ENCODE results near the gene GPR37L1. TPM values are rescaled to one million over a fixed set of nuclear protein-coding genes. Genes with fewer than 3 reads are reported as not detected.

The GPR37L1 gene, protein sequence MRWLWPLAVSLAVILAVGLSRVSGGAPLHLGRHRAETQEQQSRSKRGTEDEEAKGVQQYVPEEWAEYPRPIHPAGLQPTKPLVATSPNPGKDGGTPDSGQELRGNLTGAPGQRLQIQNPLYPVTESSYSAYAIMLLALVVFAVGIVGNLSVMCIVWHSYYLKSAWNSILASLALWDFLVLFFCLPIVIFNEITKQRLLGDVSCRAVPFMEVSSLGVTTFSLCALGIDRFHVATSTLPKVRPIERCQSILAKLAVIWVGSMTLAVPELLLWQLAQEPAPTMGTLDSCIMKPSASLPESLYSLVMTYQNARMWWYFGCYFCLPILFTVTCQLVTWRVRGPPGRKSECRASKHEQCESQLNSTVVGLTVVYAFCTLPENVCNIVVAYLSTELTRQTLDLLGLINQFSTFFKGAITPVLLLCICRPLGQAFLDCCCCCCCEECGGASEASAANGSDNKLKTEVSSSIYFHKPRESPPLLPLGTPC
- polyA plus RNA-seq, result under 1 TPM; 0.05 to 0.10 TPM

DNA sequence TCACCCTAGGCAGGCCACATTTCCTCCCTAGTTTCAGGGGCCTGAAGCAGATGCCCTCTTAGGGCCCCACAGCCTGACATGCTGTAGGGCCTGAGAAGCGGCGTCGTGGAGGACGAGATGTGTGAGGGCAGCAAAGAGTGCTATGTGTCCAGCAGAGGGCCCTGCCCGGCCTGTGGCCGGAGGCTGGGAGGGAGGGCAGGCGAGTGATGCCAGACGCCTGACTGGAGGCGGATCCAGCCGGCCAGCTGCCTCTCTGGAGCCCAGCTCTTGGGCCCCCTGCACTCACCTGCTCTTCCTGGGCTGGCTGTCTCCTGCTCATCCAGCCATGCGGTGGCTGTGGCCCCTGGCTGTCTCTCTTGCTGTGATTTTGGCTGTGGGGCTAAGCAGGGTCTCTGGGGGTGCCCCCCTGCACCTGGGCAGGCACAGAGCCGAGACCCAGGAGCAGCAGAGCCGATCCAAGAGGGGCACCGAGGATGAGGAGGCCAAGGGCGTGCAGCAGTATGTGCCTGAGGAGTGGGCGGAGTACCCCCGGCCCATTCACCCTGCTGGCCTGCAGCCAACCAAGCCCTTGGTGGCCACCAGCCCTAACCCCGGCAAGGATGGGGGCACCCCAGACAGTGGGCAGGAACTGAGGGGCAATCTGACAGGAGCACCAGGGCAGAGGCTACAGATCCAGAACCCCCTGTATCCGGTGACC lies at the start of gene GPR37L1:
Gene GPR37L1, plus strand, starts transcription at position 279 of the 697 bp plus-strand sequence. Its CDS starts 47 bp downstream, at position 326.
- Histone ChIP-seq H3K4me3 (ENCODE audit: low read depth in 1 of 2, low read length in 2 of 2) (no peak within 1 kb of the TSS), H3K9me3 (ENCODE audit: control insufficient read depth in 2 of 2, insufficient read depth in 1 of 2, low read depth in 1 of 2, low read length in 1 of 2) (no peaks in the 10 kb centered on the region), H3K4me1 (ENCODE audit: control insufficient read depth in 2 of 2, insufficient read depth in 2 of 2, low read length in 1 of 2) (no peaks in the 10 kb centered on the region), H3K27me3 (ENCODE audit: control insufficient read depth in 1 of 2, insufficient read depth in 2 of 2, low read length in 2 of 2) (no peaks in the 10 kb centered on the region), H3K27ac (ENCODE audit: low read depth in 2 of 2, low read length in 1 of 2) (no peak within 1 kb of the TSS), H3K36me3 (ENCODE audit: control insufficient read depth in 2 of 2, insufficient read depth in 2 of 2, low read length in 1 of 2) (no peaks in the 10 kb centered on the region)
- 54 to 59% methylated on average over 19 of the region's 19 CpGs for WGBS, 2 donors

DNA sequence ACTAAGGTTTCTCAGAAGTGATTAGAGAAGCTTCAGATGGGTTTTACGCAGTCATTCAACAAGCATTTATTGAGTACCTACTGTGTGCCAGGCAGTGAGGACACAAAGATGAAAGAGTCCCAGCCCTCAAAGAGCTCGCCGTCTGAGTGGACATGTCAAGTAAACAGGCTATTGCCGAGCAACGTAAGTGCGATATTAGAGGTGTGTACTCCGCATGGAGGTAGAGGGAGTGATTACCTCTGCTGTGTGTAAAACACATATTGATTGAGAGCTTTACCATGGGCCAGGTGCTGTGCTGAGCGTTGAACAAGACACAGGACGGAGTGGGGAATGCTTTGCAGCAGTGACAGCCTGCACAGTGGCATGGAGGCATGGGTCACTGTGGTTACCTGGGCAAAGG lies 49.5 kb upstream of the GPR37L1 start:
- WGBS, 2 donors, result 96 to 97% methylated on average over 9 of the region's 9 CpGs
- Histone ChIP-seq H3K4me3 (ENCODE audit: low read depth in 1 of 2, low read length in 2 of 2) (no peak overlapping the region), H3K36me3 (ENCODE audit: control insufficient read depth in 2 of 2, insufficient read depth in 2 of 2, low read length in 1 of 2) (no peaks in the 10 kb centered on the region), H3K9me3 (ENCODE audit: control insufficient read depth in 2 of 2, insufficient read depth in 1 of 2, low read depth in 1 of 2, low read length in 1 of 2) (no peaks in the 10 kb centered on the region), H3K27ac (ENCODE audit: low read depth in 2 of 2, low read length in 1 of 2) (no peak overlapping the region), H3K27me3 (ENCODE audit: control insufficient read depth in 1 of 2, insufficient read depth in 2 of 2, low read length in 2 of 2) (no peaks in the 10 kb centered on the region), H3K4me1 (ENCODE audit: control insufficient read depth in 2 of 2, insufficient read depth in 2 of 2, low read length in 1 of 2) (no peaks in the 10 kb centered on the region)

DNA sequence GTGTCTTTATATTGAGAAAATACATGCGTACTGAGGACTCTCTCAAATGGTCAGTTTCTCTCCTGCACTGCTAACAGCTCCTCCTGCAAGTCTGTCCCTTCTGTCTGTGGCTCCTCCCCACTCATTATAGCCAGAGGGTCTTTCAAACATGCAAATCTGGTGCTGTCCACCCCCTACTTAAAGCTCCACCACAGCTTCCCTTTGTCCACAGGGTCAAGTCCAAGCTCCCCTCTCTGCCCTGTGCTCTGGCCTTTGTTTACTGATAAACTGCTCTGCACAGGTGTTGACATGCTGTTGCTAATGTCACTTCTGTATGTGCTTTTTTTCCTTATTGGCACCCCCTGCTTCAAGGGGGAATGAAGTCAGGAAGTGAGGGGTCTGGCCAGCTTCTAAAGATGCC lies 47.7 kb upstream of the GPR37L1 start:
- WGBS, 2 donors, result 84 to 95% methylated on average over 1 of the region's 1 CpG
- Histone ChIP-seq H3K9me3 (ENCODE audit: control insufficient read depth in 2 of 2, insufficient read depth in 1 of 2, low read depth in 1 of 2, low read length in 1 of 2) (no peaks in the 10 kb centered on the region), H3K36me3 (ENCODE audit: control insufficient read depth in 2 of 2, insufficient read depth in 2 of 2, low read length in 1 of 2) (no peaks in the 10 kb centered on the region), H3K27me3 (ENCODE audit: control insufficient read depth in 1 of 2, insufficient read depth in 2 of 2, low read length in 2 of 2) (no peaks in the 10 kb centered on the region), H3K4me1 (ENCODE audit: control insufficient read depth in 2 of 2, insufficient read depth in 2 of 2, low read length in 1 of 2) (no peaks in the 10 kb centered on the region), H3K4me3 (ENCODE audit: low read depth in 1 of 2, low read length in 2 of 2) (no peak overlapping the region), H3K27ac (ENCODE audit: low read depth in 2 of 2, low read length in 1 of 2) (no peak overlapping the region)

DNA sequence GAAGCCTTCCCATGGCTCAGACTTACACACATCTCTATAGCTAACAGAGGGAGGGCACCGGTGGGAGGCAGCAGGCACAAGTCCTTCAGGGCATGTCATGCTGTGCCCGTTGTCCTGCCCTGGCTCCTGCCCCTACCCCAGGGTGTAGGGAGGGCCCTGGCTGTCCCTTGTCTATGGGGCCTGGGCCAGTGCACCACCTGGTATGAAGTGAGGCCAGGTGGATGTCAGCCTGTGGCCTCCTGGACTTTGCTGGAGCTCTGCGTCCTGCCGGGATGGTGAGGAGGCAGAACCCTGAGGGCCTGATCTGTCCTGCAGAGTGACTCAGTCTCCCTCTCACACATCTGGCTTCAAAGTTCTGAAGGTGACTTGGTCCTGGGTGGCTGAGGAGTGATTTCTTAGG lies 47.3 kb upstream of the GPR37L1 start:
- no peaks in the 10 kb centered on the region for H3K4me1 ChIP-seq (ENCODE audit: control insufficient read depth in 2 of 2, insufficient read depth in 2 of 2, low read length in 1 of 2)
- no peaks in the 10 kb centered on the region for H3K27me3 ChIP-seq (ENCODE audit: control insufficient read depth in 1 of 2, insufficient read depth in 2 of 2, low read length in 2 of 2)
- H3K4me3 ChIP-seq (ENCODE audit: low read depth in 1 of 2, low read length in 2 of 2), result no peak overlapping the region
- H3K27ac ChIP-seq (ENCODE audit: low read depth in 2 of 2, low read length in 1 of 2), result no peak overlapping the region
- H3K36me3 ChIP-seq (ENCODE audit: control insufficient read depth in 2 of 2, insufficient read depth in 2 of 2, low read length in 1 of 2), result no peaks in the 10 kb centered on the region
- 49 to 69% methylated on average over 4 of the region's 4 CpGs for WGBS, 2 donors
- no peaks in the 10 kb centered on the region for H3K9me3 ChIP-seq (ENCODE audit: control insufficient read depth in 2 of 2, insufficient read depth in 1 of 2, low read depth in 1 of 2, low read length in 1 of 2)

DNA sequence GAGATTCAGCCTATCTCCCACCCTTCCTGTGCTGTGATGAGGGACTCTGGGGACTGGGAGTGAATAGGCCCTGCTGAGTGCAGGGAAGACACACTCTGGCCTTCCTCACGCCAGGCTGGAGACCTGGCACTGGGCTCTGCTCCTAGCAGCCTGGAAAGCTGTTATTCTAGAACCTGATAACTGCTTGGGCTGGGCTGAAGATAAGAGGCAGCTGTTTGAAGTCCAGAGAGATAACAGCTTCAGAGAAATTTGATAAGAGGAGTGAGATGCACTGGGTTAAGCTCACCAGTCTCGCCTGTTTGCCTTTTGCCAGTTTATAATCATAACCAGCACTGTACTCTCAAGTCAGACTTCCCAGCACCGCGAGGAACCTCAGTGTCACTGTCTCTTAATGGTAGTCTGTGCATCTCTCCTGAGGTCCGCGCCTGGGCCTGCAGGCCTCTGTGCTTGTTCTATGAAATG lies 46.6 kb upstream of the GPR37L1 start:
- Histone ChIP-seq H3K27ac (ENCODE audit: low read depth in 2 of 2, low read length in 1 of 2) (no peak overlapping the region), H3K9me3 (ENCODE audit: control insufficient read depth in 2 of 2, insufficient read depth in 1 of 2, low read depth in 1 of 2, low read length in 1 of 2) (no peaks in the 10 kb centered on the region), H3K4me1 (ENCODE audit: control insufficient read depth in 2 of 2, insufficient read depth in 2 of 2, low read length in 1 of 2) (no peaks in the 10 kb centered on the region), H3K36me3 (ENCODE audit: control insufficient read depth in 2 of 2, insufficient read depth in 2 of 2, low read length in 1 of 2) (no peaks in the 10 kb centered on the region), H3K4me3 (ENCODE audit: low read depth in 1 of 2, low read length in 2 of 2) (no peak overlapping the region), H3K27me3 (ENCODE audit: control insufficient read depth in 1 of 2, insufficient read depth in 2 of 2, low read length in 2 of 2) (no peaks in the 10 kb centered on the region)
- WGBS, 2 donors, result 60 to 84% methylated on average over 6 of the region's 6 CpGs

DNA sequence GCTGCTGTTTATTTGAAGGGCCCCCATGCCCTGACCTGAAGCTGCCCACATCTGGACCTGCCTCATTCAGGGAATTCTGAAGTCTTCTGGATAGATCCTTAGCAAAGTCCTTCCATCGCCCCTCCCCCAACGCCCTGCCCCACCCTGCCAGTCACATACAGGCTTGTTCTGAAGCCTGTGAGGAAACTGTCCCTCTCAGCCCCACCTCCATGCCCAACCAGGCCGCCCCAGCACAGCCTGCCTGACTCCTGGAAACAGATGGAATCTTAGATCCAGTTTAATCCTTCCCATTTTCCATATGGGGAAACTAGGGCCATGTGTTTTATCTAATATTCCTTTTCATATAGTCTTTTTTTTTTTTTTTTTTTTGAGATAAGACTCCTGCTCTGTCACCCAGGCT lies 44.5 kb upstream of the GPR37L1 start:
- H3K4me1 ChIP-seq (ENCODE audit: control insufficient read depth in 2 of 2, insufficient read depth in 2 of 2, low read length in 1 of 2), result no peaks in the 10 kb centered on the region
- 74 to 81% methylated on average over 3 of the region's 3 CpGs for WGBS, 2 donors
- no peaks in the 10 kb centered on the region for H3K27me3 ChIP-seq (ENCODE audit: control insufficient read depth in 1 of 2, insufficient read depth in 2 of 2, low read length in 2 of 2)
- no peaks in the 10 kb centered on the region for H3K36me3 ChIP-seq (ENCODE audit: control insufficient read depth in 2 of 2, insufficient read depth in 2 of 2, low read length in 1 of 2)
- no peak overlapping the region for H3K27ac ChIP-seq (ENCODE audit: low read depth in 2 of 2, low read length in 1 of 2)
- H3K9me3 ChIP-seq (ENCODE audit: control insufficient read depth in 2 of 2, insufficient read depth in 1 of 2, low read depth in 1 of 2, low read length in 1 of 2), result no peaks in the 10 kb centered on the region
- H3K4me3 ChIP-seq (ENCODE audit: low read depth in 1 of 2, low read length in 2 of 2), result no peak overlapping the region

DNA sequence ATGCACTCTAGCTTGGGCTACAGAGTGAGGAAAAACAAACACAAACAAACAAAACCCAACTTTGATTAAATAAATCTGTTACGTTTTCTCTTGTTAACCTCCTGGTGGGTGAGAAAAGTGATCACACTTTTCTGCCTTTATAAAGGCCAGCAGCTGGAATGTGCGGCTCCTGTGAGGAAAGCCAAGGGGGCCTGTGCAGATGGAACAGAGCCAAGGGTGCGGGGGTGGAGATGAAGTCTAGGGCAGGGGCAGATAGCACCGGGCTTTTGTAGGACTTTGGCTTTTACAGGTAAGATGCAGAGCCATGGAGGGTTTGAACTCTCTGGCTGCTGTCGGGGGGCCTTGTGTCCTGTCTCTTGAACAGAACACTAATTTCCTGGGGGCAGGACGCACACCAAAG lies 40.7 kb upstream of the GPR37L1 start:
- Histone ChIP-seq H3K27ac (ENCODE audit: low read depth in 2 of 2, low read length in 1 of 2) (no peak overlapping the region), H3K9me3 (ENCODE audit: control insufficient read depth in 2 of 2, insufficient read depth in 1 of 2, low read depth in 1 of 2, low read length in 1 of 2) (no peaks in the 10 kb centered on the region)
- 61 to 77% methylated on average over 6 of the region's 6 CpGs for WGBS, 2 donors

DNA sequence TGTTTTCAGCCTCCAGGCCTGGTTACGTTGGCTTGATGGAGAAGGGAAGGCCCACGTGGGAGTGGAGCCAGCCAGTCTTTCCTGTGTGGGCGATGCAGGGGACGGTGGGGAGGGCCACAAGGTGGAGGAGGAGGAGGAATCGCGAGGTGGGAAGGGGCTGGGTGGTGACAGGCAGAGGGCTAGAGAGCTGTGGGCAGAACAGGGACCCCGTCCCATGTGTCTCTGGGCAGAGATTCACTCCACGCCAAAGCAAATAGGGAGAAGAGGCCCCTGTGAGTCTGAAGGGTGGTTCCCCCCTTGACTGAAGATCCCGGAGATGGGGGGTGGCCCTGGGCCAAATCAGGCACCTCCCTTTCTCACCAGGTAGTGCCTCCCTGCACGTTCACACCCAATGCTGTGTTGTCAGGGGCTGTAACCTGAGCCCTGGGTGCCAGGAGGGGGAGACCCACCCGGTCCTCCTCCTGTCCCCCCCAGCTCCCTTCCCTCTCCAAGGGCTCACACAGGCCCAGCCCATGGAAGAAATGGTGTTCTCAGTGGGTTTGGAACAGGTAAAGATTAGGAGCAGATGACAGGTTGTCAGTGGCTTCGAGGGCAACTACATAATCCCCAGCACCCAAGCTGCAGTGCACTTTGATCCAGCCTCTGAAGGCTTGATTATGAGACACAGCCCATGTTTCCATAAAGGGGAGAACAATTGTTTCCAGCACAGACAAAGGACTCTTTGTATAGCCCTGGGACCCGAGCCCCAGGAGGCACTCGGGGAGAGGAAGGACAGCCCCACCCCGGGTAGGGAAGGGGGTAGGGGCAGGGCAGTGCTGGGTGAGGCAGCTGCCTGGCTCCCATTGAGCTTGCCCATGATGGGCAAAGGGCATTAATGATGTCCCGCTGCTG lies 37.7 kb upstream of the GPR37L1 start:
- 29 to 37% methylated on average over 15 to 16 of the region's 16 CpGs for WGBS, 2 donors
- H3K4me1 ChIP-seq (ENCODE audit: control insufficient read depth in 2 of 2, insufficient read depth in 2 of 2, low read length in 1 of 2), result peaks cover 0 to 23% of the 10 kb centered on the region in 2 donors
- H3K27ac ChIP-seq (ENCODE audit: low read depth in 2 of 2, low read length in 1 of 2), result peak overlapping the region; percentile 59 to 72

More for the DNA sequence above, 40.7 kb upstream of the GPR37L1 start:
- no peak overlapping the region for H3K4me3 ChIP-seq (ENCODE audit: low read depth in 1 of 2, low read length in 2 of 2)
- H3K4me1 ChIP-seq (ENCODE audit: control insufficient read depth in 2 of 2, insufficient read depth in 2 of 2, low read length in 1 of 2), result peaks cover 0 to 22% of the 10 kb centered on the region in 2 donors
- H3K36me3 ChIP-seq (ENCODE audit: control insufficient read depth in 2 of 2, insufficient read depth in 2 of 2, low read length in 1 of 2), result no peaks in the 10 kb centered on the region
- H3K27me3 ChIP-seq (ENCODE audit: control insufficient read depth in 1 of 2, insufficient read depth in 2 of 2, low read length in 2 of 2), result no peaks in the 10 kb centered on the region

More for the DNA sequence above, 37.7 kb upstream of the GPR37L1 start:
- no peaks in the 10 kb centered on the region for H3K27me3 ChIP-seq (ENCODE audit: control insufficient read depth in 1 of 2, insufficient read depth in 2 of 2, low read length in 2 of 2)
- no peak overlapping the region for H3K4me3 ChIP-seq (ENCODE audit: low read depth in 1 of 2, low read length in 2 of 2)
- H3K36me3 ChIP-seq (ENCODE audit: control insufficient read depth in 2 of 2, insufficient read depth in 2 of 2, low read length in 1 of 2), result no peaks in the 10 kb centered on the region
- no peaks in the 10 kb centered on the region for H3K9me3 ChIP-seq (ENCODE audit: control insufficient read depth in 2 of 2, insufficient read depth in 1 of 2, low read depth in 1 of 2, low read length in 1 of 2)
